Measurements from ENCODE around the gene MIX23. TPM values are rescaled to one million over a fixed set of nuclear protein-coding genes. Genes with fewer than 3 reads are reported as not detected.

The MIX23 gene
- total RNA-seq, 1 donor from 2014 or later: 24.0 TPM

GRCh38 chr3:122353215-122353614, 29.8 kb downstream of the MIX23 start:
- peak; percentile 57 for DNase-seq (ENCODE audit: low read depth)

DNA sequence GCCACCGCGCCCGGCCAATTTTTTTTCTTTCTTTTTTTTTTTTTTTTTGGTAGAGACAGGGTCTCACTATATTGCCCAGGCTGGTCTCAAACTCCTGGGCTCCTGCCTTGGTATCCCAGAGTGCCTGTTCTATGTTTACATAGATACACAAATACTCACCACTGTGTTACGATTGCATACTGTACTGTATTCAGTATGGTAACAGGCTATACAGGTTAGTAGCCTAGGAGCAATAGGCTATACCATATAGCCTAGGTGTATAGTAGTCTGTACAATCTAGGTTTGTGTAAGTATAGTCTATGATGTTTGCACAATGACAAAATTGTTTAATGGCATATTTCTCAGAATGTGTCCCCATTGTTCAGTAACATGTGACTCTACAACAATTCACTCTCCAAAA, 31.4 kb downstream of the MIX23 start:
- DNase-seq (ENCODE audit: low read depth): no peak

GRCh38 chr3:122350814-122351418, 32.1 kb downstream of the MIX23 start:
- no peak for DNase-seq (ENCODE audit: low read depth)

GRCh38 chr3:122349171-122349570, 33.9 kb downstream of the MIX23 start:
- DNase-seq (ENCODE audit: low read depth): no peak

GRCh38 chr3:122343654-122344053, 39.4 kb downstream of the MIX23 start:
- DNase-seq (ENCODE audit: low read depth): no peak

DNA sequence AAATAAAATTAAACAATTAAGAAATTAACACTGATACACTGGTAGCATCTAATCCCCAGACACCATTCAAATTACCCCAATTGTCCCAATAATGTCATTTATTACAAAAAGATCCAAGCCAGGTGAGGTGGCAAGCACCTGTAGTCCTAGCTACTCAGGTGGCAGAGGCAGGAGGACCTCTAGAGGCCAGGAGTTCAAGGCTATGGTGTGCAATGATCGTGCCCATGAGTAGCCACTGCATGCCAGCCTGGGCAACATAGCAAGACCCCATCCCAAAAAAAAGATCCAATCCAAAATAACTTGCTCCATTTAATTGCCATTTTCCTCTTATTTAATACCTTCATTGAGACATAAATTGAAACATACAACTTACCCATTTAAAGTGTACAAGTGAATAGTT, 40.2 kb downstream of the MIX23 start:
- no peak for DNase-seq (ENCODE audit: low read depth)

DNA sequence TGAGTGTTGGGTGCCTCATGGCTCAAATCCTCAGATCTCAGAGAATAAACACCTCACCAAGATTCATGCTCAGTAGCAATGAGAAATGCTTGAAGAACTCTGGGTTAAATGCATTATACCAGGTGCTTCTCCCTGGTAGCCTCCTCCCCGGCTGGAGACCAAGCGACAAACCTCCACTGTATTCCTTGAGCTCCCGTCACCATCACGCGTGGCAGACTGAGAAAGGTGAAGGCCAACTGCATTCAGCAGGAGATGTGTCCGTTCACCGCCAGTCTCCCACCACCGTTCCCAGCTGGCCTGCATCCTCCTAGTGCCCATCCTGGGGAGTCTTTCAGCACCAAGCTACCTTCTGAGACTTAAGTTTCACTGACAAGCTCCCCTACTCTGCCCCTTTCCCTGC, 50.5 kb downstream of the MIX23 start:
- no peak for DNase-seq (ENCODE audit: low read depth)

DNA sequence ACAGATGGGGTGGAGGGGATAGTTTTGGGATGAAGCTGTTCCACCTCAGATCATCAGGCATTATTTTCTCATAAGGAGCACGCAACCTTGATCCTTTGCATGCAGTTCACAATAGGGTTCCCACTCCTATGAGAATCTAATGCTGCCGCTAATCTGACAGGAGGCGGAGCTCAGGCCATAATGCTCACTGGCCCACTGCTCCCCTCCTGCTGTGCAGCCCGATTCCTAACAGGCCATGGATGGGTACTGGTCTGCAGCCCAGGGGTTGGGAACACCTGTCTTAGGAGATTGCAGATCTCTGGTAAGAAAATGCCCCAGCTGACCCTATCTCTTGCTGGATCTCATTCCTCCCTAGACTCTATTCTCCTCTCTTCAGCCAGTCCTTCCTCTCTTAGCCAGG, 51.1 kb downstream of the MIX23 start:
- DNase-seq (ENCODE audit: low read depth): no peak

GRCh38 chr3:122325769-122326168, 57.3 kb downstream of the MIX23 start:
- no peak for DNase-seq (ENCODE audit: low read depth)

GRCh38 chr3:122324871-122325323, 58.1 kb downstream of the MIX23 start, which contains the start of gene CSTA:
Gene CSTA, plus strand, starts transcription at chr3:122325248. Its CDS starts 45 bp downstream, at chr3:122325293.
- DNase-seq (ENCODE audit: low read depth): peak; percentile 11

DNA sequence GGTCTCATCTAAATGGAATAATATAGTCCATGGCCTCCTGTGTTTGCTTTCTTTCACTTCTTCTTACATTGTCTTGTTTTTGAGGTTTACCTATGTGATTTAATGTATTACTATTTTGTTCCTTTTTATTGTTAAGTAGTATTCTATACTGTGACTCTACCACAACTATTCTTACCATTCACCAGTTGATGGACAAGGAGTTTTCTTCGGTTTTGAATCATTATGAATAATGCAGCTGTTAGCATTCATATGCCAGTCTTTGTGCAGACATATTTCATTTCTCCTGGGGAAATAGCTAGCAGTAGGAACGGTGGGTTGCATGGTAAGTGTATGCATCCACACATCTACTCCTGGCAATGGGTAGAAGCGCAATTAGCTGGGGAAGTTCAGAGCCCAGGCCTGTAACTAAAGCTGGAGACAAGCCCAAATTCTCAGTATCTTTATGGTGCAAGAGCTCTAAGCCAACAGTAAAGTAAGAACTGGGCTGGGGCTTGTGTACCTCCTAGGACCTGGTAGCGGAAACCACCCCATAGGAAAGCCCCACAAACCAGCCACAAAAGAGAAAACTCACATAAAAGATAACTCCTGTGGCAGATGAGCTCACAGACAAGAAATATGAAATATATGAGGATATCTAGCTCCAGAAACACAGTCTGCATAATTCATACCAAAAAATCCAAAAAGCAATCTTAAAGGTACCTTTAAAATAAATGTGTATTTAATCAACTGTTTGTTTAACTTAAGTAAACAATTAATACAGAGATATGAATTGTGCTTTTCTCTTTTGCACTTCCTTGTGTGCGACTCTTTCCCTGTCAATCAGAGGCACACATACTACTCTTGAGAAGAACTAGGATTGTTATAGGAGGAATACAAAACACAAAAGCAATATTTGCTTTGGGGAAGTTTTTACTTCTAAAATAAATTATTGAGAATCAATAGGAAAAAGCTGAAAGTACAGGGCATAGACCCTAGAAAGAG, 60.6 kb downstream of the MIX23 start:
- no peak for DNase-seq (ENCODE audit: low read depth)

DNA sequence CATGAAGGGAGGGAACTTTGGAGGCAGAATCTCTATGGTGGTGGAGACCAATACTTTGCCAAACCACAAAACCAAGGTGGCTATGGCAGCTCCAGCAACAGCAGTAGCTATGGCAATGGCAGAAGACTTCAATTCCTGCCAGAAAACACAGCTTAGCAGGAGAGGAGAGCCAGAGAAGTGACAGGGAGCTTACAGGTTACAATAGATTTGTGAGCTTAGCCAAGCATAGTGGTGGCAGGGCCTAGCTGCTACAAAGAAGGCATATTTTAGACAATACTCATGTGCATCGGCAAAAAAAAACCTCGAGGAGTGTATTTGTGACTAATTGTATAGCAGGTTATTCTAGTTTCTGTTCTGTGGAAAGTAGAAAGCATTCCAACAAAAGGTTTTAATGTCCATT, 64.4 kb downstream of the MIX23 start:
- no peak for DNase-seq (ENCODE audit: low read depth)

- DNase-seq (ENCODE audit: low read depth): no peak
Observed at GRCh38 chr3:122316368-122316767, 66.7 kb downstream of the MIX23 start.

- no peak for DNase-seq (ENCODE audit: low read depth)
Observed at GRCh38 chr3:122315619-122316018, 67.4 kb downstream of the MIX23 start.

DNA sequence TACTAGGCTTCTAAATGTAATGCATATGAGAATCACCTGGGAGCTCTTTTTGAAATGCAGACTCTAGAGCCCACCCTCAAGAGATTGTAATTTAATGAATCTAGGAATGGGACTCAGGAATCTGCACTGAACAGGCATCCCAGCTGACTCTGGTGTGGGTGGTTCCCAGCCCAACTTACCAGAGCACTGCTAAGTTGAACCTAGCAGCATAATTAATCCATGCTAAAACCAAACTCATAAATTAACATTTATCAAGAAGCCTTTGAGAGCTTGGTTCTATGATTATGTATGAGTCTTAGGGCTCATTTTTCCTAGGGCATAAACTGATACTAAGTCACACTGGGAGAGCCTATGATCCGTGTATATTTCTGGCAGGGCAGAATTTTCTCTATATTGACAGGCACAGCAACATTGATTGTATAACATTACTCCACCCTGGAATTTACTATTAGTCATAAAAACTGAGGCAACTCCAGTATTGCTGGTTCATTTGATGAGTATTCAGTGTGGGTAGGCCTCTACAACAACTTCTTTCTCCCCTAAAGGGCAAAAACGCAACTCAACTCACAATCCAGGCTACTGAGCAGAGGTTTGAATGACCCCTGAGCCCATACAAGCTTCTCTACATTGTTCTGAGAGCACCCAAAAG, 68.7 kb downstream of the MIX23 start:
- DNase-seq (ENCODE audit: low read depth): no peak

GRCh38 chr3:122313281-122313680, 69.8 kb downstream of the MIX23 start:
- no peak for DNase-seq (ENCODE audit: low read depth)

DNA sequence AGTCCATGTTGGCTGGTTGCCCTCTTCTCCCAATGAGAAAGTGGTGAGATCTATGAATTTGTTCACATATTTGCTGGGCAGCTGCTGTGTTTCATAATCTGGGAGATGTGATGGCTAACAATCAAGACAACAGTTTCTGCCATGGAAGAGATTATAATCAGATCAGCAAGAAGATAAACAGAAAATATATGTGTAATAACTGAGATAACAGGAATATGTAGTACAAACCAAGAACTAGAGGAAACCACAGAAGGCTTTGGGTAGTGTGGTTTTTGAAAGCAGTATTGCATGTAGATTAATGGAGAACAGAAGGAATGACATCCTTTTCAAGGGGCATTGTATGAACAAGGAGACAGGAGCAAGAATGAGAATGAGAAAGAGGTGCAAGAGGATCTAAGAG, 70.2 kb downstream of the MIX23 start:
- DNase-seq (ENCODE audit: low read depth): no peak

DNA sequence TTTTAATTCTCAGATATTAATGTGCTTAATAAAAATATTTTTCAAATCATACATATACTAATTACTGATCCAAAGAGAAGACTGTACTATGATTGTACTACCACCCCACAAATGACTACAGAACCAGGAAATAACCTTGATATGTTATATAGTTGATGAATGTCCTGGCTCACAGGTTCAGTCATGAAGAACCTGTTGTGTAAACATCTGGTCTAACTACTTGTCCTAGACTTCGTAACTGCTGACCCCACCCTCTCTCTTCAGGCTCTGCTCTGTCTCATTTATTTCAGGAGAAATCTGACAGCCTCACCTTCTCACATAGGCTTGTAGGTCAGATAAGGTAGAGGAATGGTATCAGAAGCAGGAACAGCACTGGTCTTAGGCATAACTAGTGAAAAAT, 72.7 kb downstream of the MIX23 start:
- DNase-seq (ENCODE audit: low read depth): no peak

Measured in myocyte (in vitro differentiated cells).